Activated CD4-positive, alpha-beta memory T cell treated with anti-CD3 and anti-CD28 coated beads, Interleukin-2, amount 10 ng/mL, durations not matched to agents 7 days and 5 days (primary cell): ENCODE measurements around the gene YWHAQ. TPM values are rescaled to one million over a fixed set of nuclear protein-coding genes. Genes with fewer than 3 reads are reported as not detected.

Experiments used
- CTCF ChIA-PET: fragments of 350-600 bp; sonication (Branson Sonifier 250); formaldehyde crosslinking; loops from one replicate; lab custom pipeline; 2021; ENCODE audit warnings: antibody characterized with exemption, inconsistent platforms; lab: Charles Lee
- POLR2A ChIA-PET: fragments of 350-600 bp; sonication (Branson Sonifier 250); formaldehyde crosslinking; loops from one replicate; lab custom pipeline; 2021; ENCODE audit warnings: antibody characterized with exemption; lab: Charles Lee
- DNase-seq: peaks from one replicate; pipeline ENCODE4 v3.0.0-alpha.2; 2020
- H3K27ac Mint-ChIP-seq: one replicate; pipeline ENCODE4 v1.8.0; 2021; ENCODE audit warnings: mild to moderate bottlenecking, mixed read lengths
- H3K27me3 Mint-ChIP-seq: one replicate; pipeline ENCODE4 v1.8.0; 2021; ENCODE audit warnings: mixed read lengths
- H3K36me3 Mint-ChIP-seq: one replicate; pipeline ENCODE4 v1.8.0; 2021; ENCODE audit warnings: low read depth, mixed read lengths
- H3K4me1 Mint-ChIP-seq: one replicate; pipeline ENCODE4 v1.8.0; 2021; ENCODE audit warnings: mixed read lengths
- H3K4me3 Mint-ChIP-seq: one replicate; pipeline ENCODE4 v1.8.0; 2021; ENCODE audit warnings: mild to moderate bottlenecking, mixed read lengths
- H3K9me3 Mint-ChIP-seq: one replicate; pipeline ENCODE4 v1.8.0; 2021; ENCODE audit warnings: mixed read lengths
- total RNA-seq, 2 experiments: library from RNA; stranded (reverse); gene quantifications; one replicate each; pipeline ENCODE4 v1.2.3, GENCODE V29; 2021

Gene YWHAQ
- total RNA-seq, 2 experiments from 2014 or later, result 335 to 351 TPM

GRCh38 chr2:9582624-9583023 is 48.2 kb downstream of the YWHAQ start:
- Mint-ChIP-seq H3K4me1 (no peaks in the 10 kb centered on the region), H3K9me3 (no peaks in the 10 kb centered on the region), H3K4me3 (no peak overlapping the region), H3K27ac (no peak overlapping the region), H3K36me3 (peaks cover 43% of the 10 kb centered on the region), H3K27me3 (no peaks in the 10 kb centered on the region)
- no peak for DNase-seq
- ChIA-PET POLR2A (interaction anchor here (1.2 kb wide), 1 partner anchor 10 kb away, joined by 3 read pairs; no protein-coding TSS in a partner anchor), CTCF (interaction anchor here (1.3 kb wide), 1 partner anchor 35 kb away, joined by 4 read pairs; no protein-coding TSS in a partner anchor)

GRCh38 chr2:9578467-9579235 is 52.1 kb downstream of the YWHAQ start:
- Mint-ChIP-seq H3K4me1 (peaks cover 8% of the 10 kb centered on the region), H3K27ac (no peak overlapping the region), H3K36me3 (peaks cover 15% of the 10 kb centered on the region), H3K27me3 (no peaks in the 10 kb centered on the region), H3K9me3 (no peaks in the 10 kb centered on the region), H3K4me3 (no peak overlapping the region)
- ChIA-PET CTCF (interaction anchor here (0.7 to 1.0 kb wide), 3 partner anchors 133 to 333 kb away, joined by 3 to 4 read pairs (median 4); no protein-coding TSS in a partner anchor), POLR2A (interaction anchor here (1.8 kb wide), 1 partner anchor 15 kb away, joined by 5 read pairs; no protein-coding TSS in a partner anchor)
- DNase-seq, result no peak

- Mint-ChIP-seq H3K36me3 (no peaks in the 10 kb centered on the region), H3K9me3 (no peaks in the 10 kb centered on the region), H3K27me3 (no peaks in the 10 kb centered on the region), H3K4me3 (no peak overlapping the region), H3K27ac (no peak overlapping the region), H3K4me1 (peaks cover 18% of the 10 kb centered on the region)
- ChIA-PET POLR2A (no interaction called here), CTCF (interaction anchor here (1.3 kb wide), 1 partner anchor 225 kb away, joined by 3 read pairs; no protein-coding TSS in a partner anchor)
- no peak for DNase-seq
Measured at GRCh38 chr2:9574331-9574730, 56.5 kb downstream of the YWHAQ start.

- Mint-ChIP-seq H3K4me3 (no peak overlapping the region), H3K4me1 (peaks cover 18% of the 10 kb centered on the region), H3K36me3 (no peaks in the 10 kb centered on the region), H3K27ac (no peak overlapping the region), H3K27me3 (no peaks in the 10 kb centered on the region), H3K9me3 (no peaks in the 10 kb centered on the region)
- DNase-seq, result no peak
- ChIA-PET POLR2A (no interaction called here), CTCF (no interaction called here)
Measured at GRCh38 chr2:9573840-9574239, 57.0 kb downstream of the YWHAQ start.

GRCh38 chr2:9573013-9573720 is 57.6 kb downstream of the YWHAQ start:
- Mint-ChIP-seq H3K27me3 (no peaks in the 10 kb centered on the region), H3K36me3 (no peaks in the 10 kb centered on the region), H3K27ac (no peak overlapping the region), H3K4me1 (peaks cover 18% of the 10 kb centered on the region), H3K9me3 (no peaks in the 10 kb centered on the region), H3K4me3 (no peak overlapping the region)
- ChIA-PET POLR2A (no interaction called here), CTCF (no interaction called here)
- no peak for DNase-seq

GRCh38 chr2:9570182-9571060 is 60.4 kb downstream of the YWHAQ start:
- H3K9me3 Mint-ChIP-seq, result no peaks in the 10 kb centered on the region
- H3K27me3 Mint-ChIP-seq, result no peaks in the 10 kb centered on the region
- CTCF ChIA-PET, result interaction anchor here (0.6 to 1.2 kb wide), 5 partner anchors 9 to 580 kb away, joined by 3 to 5 read pairs (median 3); no protein-coding TSS in a partner anchor
- no peak overlapping the region for H3K4me3 Mint-ChIP-seq
- no peaks in the 10 kb centered on the region for H3K36me3 Mint-ChIP-seq
- no peak overlapping the region for H3K27ac Mint-ChIP-seq
- POLR2A ChIA-PET, result interaction anchor here (0.6 to 2.8 kb wide), 3 partner anchors 15 to 182 kb away, joined by 3 to 13 read pairs (median 4); partner anchors contain the start of gene ADAM17
- peaks cover 18% of the 10 kb centered on the region for H3K4me1 Mint-ChIP-seq
- DNase-seq, result no peak

- no peak for DNase-seq
- Mint-ChIP-seq H3K4me1 (peaks cover 3% of the 10 kb centered on the region), H3K36me3 (peaks cover under 1% of the 10 kb centered on the region), H3K27ac (no peak overlapping the region), H3K27me3 (no peaks in the 10 kb centered on the region), H3K4me3 (no peak overlapping the region), H3K9me3 (no peaks in the 10 kb centered on the region)
- ChIA-PET POLR2A (interaction anchor here (2.3 kb wide), 1 partner anchor 10 kb away, joined by 14 read pairs; the partner anchor contains the start of gene ADAM17), CTCF (no interaction called here)
Measured at GRCh38 chr2:9565436-9566153, 65.2 kb downstream of the YWHAQ start.

GRCh38 chr2:9560628-9561027 is 70.2 kb downstream of the YWHAQ start:
- H3K27ac Mint-ChIP-seq, result no peak overlapping the region
- H3K27me3 Mint-ChIP-seq, result no peaks in the 10 kb centered on the region
- ChIA-PET CTCF (no interaction called here), POLR2A (no interaction called here)
- no peak for DNase-seq
- H3K4me3 Mint-ChIP-seq, result no peak overlapping the region
- peaks cover 14% of the 10 kb centered on the region for H3K36me3 Mint-ChIP-seq
- peaks cover 20% of the 10 kb centered on the region for H3K4me1 Mint-ChIP-seq
- H3K9me3 Mint-ChIP-seq, result no peaks in the 10 kb centered on the region

GRCh38 chr2:9558948-9559381 is 71.8 kb downstream of the YWHAQ start:
- ChIA-PET POLR2A (interaction anchor here (0.6 to 1.7 kb wide), 5 partner anchors 10 to 1578 kb away, joined by 3 to 4 read pairs (median 3); partner anchors contain the start of gene YWHAQ), CTCF (interaction anchor here (0.6 to 1.6 kb wide), 2 partner anchors 212 to 241 kb away, joined by 3 to 6 read pairs; no protein-coding TSS in a partner anchor)
- no peak overlapping the region for H3K4me3 Mint-ChIP-seq
- H3K9me3 Mint-ChIP-seq, result no peaks in the 10 kb centered on the region
- DNase-seq, result no peak
- peaks cover 33% of the 10 kb centered on the region for H3K4me1 Mint-ChIP-seq
- H3K27ac Mint-ChIP-seq, result no peak overlapping the region
- peaks cover 18% of the 10 kb centered on the region for H3K36me3 Mint-ChIP-seq
- H3K27me3 Mint-ChIP-seq, result no peaks in the 10 kb centered on the region

GRCh38 chr2:9556121-9556743 is 74.6 kb downstream of the YWHAQ start:
- ChIA-PET POLR2A (interaction anchor here (0.6 to 3.9 kb wide), 58 partner anchors 8 to 892 kb away, joined by 3 to 62 read pairs (median 6); partner anchors contain the start of genes CPSF3, IAH1, ITGB1BP1 and KLF11), CTCF (interaction anchor here (0.8 to 2.2 kb wide), 13 partner anchors 15 to 287 kb away, joined by 3 to 14 read pairs (median 4); partner anchors contain the start of gene TAF1B)
- Mint-ChIP-seq H3K4me1 (peaks cover 55% of the 10 kb centered on the region), H3K27me3 (no peaks in the 10 kb centered on the region), H3K27ac (peak overlapping the region; percentile 94), H3K36me3 (peaks cover 18% of the 10 kb centered on the region), H3K9me3 (no peaks in the 10 kb centered on the region), H3K4me3 (peak overlapping the region; percentile 97)
- DNase-seq, result no peak
